Right cardiac atrium (tissue), 5 donors: Measurements from ENCODE around the gene SORCS2. TPM values are rescaled to one million over a fixed set of nuclear protein-coding genes. Genes with fewer than 3 reads are reported as not detected.

Experiments
- ATAC-seq, 2 donors: fragments of 200-7000 bp; cut with Tn5 transposase; one replicate each; pipeline versions ENCODE4 v1.8.0 to v1.9.1; 2020; ENCODE audit warnings: moderate library complexity in 2 of 2, mild to moderate bottlenecking in 1 of 2
- DNase-seq, 3 donors: peaks; one replicate each; pipeline ENCODE4 v3.0.0-alpha.2; 2020
- H3K27ac ChIP-seq: one replicate; pipeline ENCODE4 v1.5.1; 2013; ENCODE audit warnings: mild to moderate bottlenecking, low read length, control low read depth, moderate library complexity
- H3K27me3 ChIP-seq: one replicate; pipeline ENCODE4 v1.6.1; 2013; ENCODE audit not compliant: control insufficient read depth, insufficient read depth
- H3K4me1 ChIP-seq: one replicate; pipeline ENCODE4 v1.6.1; 2013; ENCODE audit warnings: low read length; ENCODE audit not compliant: control insufficient read depth, insufficient read depth
- H3K4me3 ChIP-seq: one replicate; pipeline ENCODE4 v1.5.1; 2013; ENCODE audit warnings: low read length, control low read depth
- H3K9me3 ChIP-seq: one replicate; pipeline ENCODE4 v1.6.1; 2013; ENCODE audit warnings: low read length; ENCODE audit not compliant: control insufficient read depth
- WGBS: extraction: QIAGEN DNeasy Blood & Tissue Kit; methylation state at CpG from one replicate; pipeline ENCODE4 v1.1.7; 2013; 5-methylcytosine and 5-hydroxymethylcytosine counted together
- intact Hi-C, 4 donors: fragments of 100-400 bp; cut with DNase I; formaldehyde crosslinking; loops; one replicate each; pipeline versions ENCODE4 v1.11.0 to v1.14.0; 2022 to 2023
- polyA plus RNA-seq: library from polyadenylated mRNA; stranded (reverse); fragments of 200-250 nt; gene quantifications from one replicate; pipeline ENCODE4 v1.2.3, GENCODE V29; 2013
- total RNA-seq, 4 donors: library from RNA; stranded (reverse); fragmentation: NEBNext Ultra II Directional; extraction: Animal tissue kit (Norgen Biotek cat#: 25700); gene quantifications; one replicate each; pipeline ENCODE4 v1.2.1, GENCODE V29; 2021
- donor health status: healthy with polysubstance abuse.
- donor health status: DM: no; HTN: yes; CAD: no.
- donor health status: DM: no; HTN: no; CAD: no.
- donor health status: DM: no; HTN: yes; CAD: no; lungs with severe emphysema.
- donor health status: DM: yes; HTN: yes; CAD: no.

SORCS2 gene
- total and polyA plus RNA-seq, 5 donors: 2.1 to 7.3 (median 2.7) TPM

DNA sequence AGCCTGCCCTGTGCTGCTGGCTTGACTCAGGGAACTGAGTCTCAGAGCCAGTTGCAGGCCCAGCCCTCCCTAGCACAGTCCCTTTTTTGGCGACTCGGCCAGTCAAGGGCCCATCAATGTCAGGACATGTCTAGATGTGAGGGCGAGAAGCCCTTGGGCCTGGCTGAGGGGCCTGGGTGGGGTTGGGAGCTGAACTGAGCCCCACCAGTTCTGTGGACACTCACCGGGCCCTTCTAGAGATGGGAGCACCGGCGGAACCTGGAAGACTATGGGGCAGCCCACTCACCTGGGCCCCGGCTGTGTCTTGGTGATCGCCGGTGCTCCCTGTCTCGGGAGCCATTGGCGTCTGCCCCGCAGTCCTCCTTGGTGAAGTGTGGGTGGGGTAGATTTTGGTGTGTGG is 501.4 kb downstream of the SORCS2 start:
- Histone ChIP-seq H3K27ac (no peak overlapping the region), H3K27me3 (no peaks in the 10 kb centered on the region), H3K4me3 (no peak overlapping the region), H3K4me1 (no peaks in the 10 kb centered on the region), H3K9me3 (no peaks in the 10 kb centered on the region)
- intact Hi-C loops: no loop called here
- ATAC-seq: no peak
- 94% methylated on average over 12 of the region's 12 CpGs for WGBS
- DNase-seq: peak in 1 of 3 donors; percentile 25

GRCh38 chr4:7694324-7694723 is 502.0 kb downstream of the SORCS2 start:
- Histone ChIP-seq H3K4me3 (no peak overlapping the region), H3K4me1 (no peaks in the 10 kb centered on the region), H3K27me3 (no peaks in the 10 kb centered on the region), H3K9me3 (no peaks in the 10 kb centered on the region), H3K27ac (no peak overlapping the region)
- 61% methylated on average over 13 of the region's 13 CpGs for WGBS
- intact Hi-C loops: no loop called here
- DNase-seq (peak in 1 of 3 donors; percentile 0), ATAC-seq (no peak)

DNA sequence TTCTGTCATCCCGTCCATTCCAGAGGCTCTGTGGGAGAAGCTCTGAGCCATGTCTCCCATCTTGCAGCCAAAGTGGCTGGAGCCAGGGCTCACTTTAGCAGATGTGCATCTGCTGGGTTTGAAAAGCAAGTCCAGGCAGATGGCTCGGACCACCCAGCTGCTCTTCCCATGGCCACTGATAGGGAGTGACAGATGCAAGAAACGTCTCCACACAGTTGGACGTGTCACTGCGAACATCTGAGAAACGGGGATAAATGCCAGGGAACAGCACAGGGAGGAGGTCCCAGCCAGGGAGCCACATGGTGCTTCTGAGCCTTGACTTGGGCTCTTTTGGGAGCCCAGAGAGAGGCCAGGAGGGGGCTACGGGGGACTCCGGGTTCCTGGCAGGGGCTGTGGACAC is 505.0 kb downstream of the SORCS2 start:
- intact Hi-C loops: no loop called here
- H3K4me1 ChIP-seq: no peaks in the 10 kb centered on the region
- no peak for ATAC-seq
- no peak for DNase-seq
- 45% methylated on average over 8 of the region's 8 CpGs for WGBS
- no peak overlapping the region for H3K4me3 ChIP-seq
- H3K27ac ChIP-seq: no peak overlapping the region
- no peaks in the 10 kb centered on the region for H3K9me3 ChIP-seq
- H3K27me3 ChIP-seq: no peaks in the 10 kb centered on the region

DNA sequence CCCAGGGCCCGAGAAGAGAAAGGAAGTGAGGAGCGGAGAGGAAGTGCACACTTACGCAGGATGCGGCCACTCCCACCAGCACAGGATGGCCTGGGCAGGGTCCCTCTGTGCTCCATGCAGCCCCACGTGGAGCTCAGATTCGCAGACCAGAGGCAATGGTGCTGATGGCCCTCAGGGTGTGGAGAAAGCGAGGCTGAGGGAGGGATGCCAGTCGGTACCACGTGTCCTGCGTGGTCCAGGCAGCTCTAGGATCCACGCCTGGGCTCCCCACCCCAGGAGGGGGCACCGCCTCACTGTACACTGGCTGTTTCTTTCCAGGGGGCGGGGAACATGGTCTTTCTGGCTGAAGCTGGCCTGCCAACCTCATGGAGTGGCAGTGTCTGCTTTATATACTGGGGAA is 505.5 kb downstream of the SORCS2 start:
- Histone ChIP-seq H3K27me3 (no peaks in the 10 kb centered on the region), H3K9me3 (no peaks in the 10 kb centered on the region), H3K27ac (no peak overlapping the region), H3K4me3 (no peak overlapping the region), H3K4me1 (no peaks in the 10 kb centered on the region)
- intact Hi-C loops: no loop called here
- ATAC-seq (no peak), DNase-seq (peak in 1 of 3 donors; percentile 26)
- WGBS: 73% methylated on average over 13 of the region's 13 CpGs

- ATAC-seq (peak in 1 of 2 donors; percentile 10), DNase-seq (peak in 1 of 3 donors; percentile 32)
- Histone ChIP-seq H3K4me1 (no peaks in the 10 kb centered on the region), H3K9me3 (no peaks in the 10 kb centered on the region), H3K27me3 (no peaks in the 10 kb centered on the region), H3K27ac (no peak overlapping the region), H3K4me3 (no peak overlapping the region)
- intact Hi-C loops: no loop called here
- 59% methylated on average over 12 of the region's 12 CpGs for WGBS
Observed at GRCh38 chr4:7698584-7698983, 506.2 kb downstream of the SORCS2 start.

DNA sequence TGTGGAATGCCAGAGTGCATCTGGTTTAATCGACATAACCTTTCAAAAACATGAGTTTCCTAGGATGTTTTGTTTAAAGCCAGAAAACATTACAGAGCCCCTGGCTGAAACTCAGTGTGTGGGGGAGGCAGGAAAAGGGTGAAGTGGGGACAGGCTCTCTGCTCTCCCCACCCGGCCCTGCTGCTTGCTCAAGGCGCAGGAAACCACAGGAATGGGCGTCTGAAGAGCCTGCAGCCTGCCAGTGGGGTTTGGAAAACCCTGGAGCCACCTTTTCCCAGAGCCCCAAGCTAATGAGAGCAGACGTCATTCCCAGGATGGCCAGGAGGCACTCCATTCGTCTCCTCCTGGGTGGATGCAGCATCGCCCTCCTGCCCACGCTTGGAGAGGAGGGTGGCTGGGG is 506.7 kb downstream of the SORCS2 start:
- WGBS: 35% methylated on average over 8 of the region's 8 CpGs
- H3K27me3 ChIP-seq: no peaks in the 10 kb centered on the region
- no peaks in the 10 kb centered on the region for H3K4me1 ChIP-seq
- DNase-seq (peak in 1 of 3 donors; percentile 48), ATAC-seq (peak in 1 of 2 donors; percentile 44)
- intact Hi-C loops: no loop called here
- no peak overlapping the region for H3K27ac ChIP-seq
- H3K9me3 ChIP-seq: no peaks in the 10 kb centered on the region
- H3K4me3 ChIP-seq: no peak overlapping the region

DNA sequence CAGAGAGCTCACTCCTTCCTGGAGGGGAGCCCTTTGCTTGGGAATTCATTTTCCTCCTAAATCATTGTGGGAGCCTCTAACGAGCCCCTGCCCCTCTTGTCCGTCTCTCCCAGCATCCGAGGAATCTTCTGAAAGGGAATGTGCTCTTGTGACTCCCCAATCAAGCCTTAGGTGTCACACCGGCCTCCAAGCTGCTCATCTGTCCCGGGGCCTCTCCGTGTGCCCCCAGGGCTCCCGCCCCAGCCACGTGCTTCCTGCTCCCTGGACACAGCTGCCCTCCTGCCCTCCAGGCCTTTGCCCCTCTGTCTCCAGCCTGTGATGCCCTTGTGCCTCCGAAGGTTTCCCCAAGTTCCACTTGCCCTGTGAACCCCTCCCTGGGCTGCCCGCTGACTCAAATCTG is 507.5 kb downstream of the SORCS2 start:
- H3K27me3 ChIP-seq: no peaks in the 10 kb centered on the region
- H3K4me3 ChIP-seq: no peak overlapping the region
- H3K27ac ChIP-seq: no peak overlapping the region
- ATAC-seq: no peak
- no peaks in the 10 kb centered on the region for H3K4me1 ChIP-seq
- intact Hi-C loops: no loop called here
- no peaks in the 10 kb centered on the region for H3K9me3 ChIP-seq
- DNase-seq: peak in 1 of 3 donors; percentile 27
- 85% methylated on average over 10 of the region's 10 CpGs for WGBS

DNA sequence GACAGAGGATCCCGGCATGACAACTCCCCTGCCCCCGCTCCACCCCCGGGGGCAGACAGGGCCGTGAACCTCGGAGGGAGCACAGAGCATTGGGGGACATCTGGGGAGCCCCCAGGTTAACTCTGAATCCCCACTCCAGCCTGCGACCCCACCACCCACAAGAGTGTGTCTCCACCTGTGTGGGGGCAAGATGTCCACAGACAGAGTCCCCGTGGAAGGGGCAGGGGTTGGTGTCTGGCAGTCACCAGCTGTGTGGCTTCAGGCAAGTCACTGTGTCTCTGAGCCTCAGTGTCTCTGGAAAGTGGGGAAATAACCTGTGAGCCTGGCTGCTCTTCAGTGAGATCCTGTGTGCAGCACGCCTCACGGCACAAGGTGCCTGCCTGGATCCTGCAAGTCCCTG is 508.3 kb downstream of the SORCS2 start:
- WGBS: 71% methylated on average over 9 of the region's 9 CpGs
- Histone ChIP-seq H3K4me1 (no peaks in the 10 kb centered on the region), H3K4me3 (no peak overlapping the region), H3K27me3 (no peaks in the 10 kb centered on the region), H3K9me3 (no peaks in the 10 kb centered on the region), H3K27ac (no peak overlapping the region)
- ATAC-seq: no peak
- intact Hi-C loops: no loop called here
- DNase-seq: peak in 1 of 3 donors; percentile 33

DNA sequence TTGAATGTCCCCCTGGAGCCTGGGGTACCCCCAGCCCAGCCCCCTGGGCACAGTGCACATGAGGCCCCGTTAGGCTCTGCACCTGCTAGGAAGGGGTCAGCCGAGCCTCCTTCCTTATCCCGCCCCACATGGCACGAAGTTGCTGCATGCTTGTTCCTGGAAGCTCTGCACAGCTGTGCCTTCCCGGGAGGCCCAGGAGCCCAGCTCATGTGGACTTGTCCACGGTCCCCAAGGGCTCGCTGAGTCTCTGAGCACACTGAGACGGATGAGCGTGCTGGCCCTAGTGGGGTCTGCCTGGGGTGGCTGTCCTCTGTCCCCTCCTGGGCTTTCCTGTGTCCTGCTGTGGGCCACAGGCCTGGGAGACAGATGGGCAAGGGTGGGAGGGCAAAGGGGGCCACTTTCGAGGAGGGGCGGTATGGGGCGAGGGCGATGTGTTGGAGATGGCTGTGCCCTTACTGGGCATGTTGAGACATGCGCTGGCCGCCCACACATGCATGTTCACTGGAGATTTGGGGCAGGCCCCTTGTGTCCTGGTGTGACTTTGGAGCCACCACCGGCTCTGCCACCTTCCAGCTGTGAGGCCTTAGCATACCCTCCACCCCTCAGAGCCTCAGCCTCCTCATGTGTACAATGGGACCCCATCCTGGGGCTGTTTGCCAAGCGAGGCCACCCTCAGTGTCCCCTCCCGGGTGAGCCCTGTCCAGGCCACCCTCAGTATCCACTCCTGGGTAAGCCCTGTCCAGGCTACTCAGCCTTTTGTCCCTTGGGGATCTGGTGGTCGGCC is 509.7 kb downstream of the SORCS2 start:
- no peak overlapping the region for H3K27ac ChIP-seq
- WGBS: 85% methylated on average over 18 of the region's 19 CpGs

GRCh38 chr4:7703688-7704087 is 511.4 kb downstream of the SORCS2 start:
- Histone ChIP-seq H3K27ac (no peak overlapping the region), H3K27me3 (no peaks in the 10 kb centered on the region), H3K4me3 (no peak overlapping the region), H3K4me1 (no peaks in the 10 kb centered on the region), H3K9me3 (no peaks in the 10 kb centered on the region)
- WGBS: 80% methylated on average over 8 of the region's 8 CpGs
- intact Hi-C loops: no loop called here
- DNase-seq (peak in 1 of 3 donors; percentile 27), ATAC-seq (no peak)

More for the DNA sequence above, 509.7 kb downstream of the SORCS2 start:
- H3K27me3 ChIP-seq: no peaks in the 10 kb centered on the region
- no peak for ATAC-seq
- peak in 1 of 3 donors; percentile 27 for DNase-seq
- H3K9me3 ChIP-seq: no peaks in the 10 kb centered on the region
- H3K4me3 ChIP-seq: no peak overlapping the region
- no peaks in the 10 kb centered on the region for H3K4me1 ChIP-seq
- intact Hi-C loops: no loop called here

- DNase-seq (peak in 1 of 3 donors; percentile 35), ATAC-seq (no peak)
- WGBS: 96% methylated on average over 16 of the region's 16 CpGs
- H3K27ac ChIP-seq: no peak overlapping the region
- no peak overlapping the region for H3K4me3 ChIP-seq
- H3K27me3 ChIP-seq: no peaks in the 10 kb centered on the region
- no peaks in the 10 kb centered on the region for H3K4me1 ChIP-seq
- no peaks in the 10 kb centered on the region for H3K9me3 ChIP-seq
- intact Hi-C loops: no loop called here
Observed at GRCh38 chr4:7704091-7704490, 511.8 kb downstream of the SORCS2 start.
